Superior temporal gyrus (tissue), 1 donor: Measurements from ENCODE around the gene USP32.
A peak's percentile ranks its signal among the peaks of the same experiment; 100 is the strongest.
"Not testable (repeated sequence)": the region's sequence is repeated elsewhere in the genome, so short reads cannot be mapped to it uniquely, and the experiment has no call there.

ENCODE experiments used
- DNase-seq: peaks from one replicate; pipeline ENCODE4 v3.0.0-alpha.2; 2016; ENCODE audit errors: extremely low spot score

USP32 gene

DNA sequence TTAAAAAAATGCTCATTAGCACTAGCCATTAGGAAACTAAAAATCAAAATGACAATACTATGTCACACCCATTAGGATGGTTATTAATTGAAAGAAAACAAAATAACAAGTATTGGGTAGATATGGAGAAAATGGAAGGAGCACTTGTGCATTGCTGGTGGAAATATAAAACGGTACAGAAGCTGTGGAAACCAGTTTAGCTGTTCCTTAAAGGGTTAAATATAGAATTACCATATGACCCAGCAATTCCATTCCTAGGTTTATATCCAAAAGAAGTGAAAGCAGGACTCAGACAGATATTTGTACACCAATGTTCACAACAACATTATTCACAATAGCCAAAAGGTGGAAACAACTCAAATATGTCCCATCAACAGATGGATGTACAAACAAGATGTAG is 13.7 kb downstream of the USP32 start:
- not testable (repeated sequence) for DNase-seq

DNA sequence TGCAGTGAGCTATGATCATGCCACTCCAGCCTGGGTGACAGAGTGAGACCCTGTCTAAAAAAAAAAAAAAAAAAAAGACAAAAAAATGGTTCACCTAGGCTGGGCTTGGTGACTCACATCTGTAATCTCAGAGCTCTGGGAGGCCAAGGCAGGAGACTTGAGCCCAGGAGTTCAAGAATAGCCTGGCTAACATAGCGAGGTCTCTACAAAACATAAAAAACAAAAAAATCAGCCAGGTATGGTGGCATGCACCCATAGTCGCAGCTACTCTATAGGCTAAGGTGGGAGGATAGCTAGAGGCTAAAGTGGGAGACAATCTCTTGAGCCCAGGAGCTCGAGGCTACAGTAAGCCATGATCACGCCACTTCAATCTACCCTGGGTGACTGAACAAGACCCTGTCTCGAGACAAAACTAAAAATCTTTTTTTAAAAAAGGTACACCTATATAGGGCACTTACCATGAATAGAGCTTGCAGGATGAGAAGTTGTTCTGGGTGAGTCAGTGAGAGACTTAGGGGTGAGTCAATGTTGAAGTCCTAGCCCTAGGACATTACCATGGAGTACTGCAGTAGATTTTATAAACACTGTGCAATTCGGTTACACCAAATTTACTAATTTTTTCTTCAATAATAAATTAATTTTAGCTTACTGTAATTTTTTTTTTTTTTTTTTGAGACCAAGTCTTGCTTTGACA is 19.0 kb downstream of the USP32 start:
- no peak for DNase-seq

DNA sequence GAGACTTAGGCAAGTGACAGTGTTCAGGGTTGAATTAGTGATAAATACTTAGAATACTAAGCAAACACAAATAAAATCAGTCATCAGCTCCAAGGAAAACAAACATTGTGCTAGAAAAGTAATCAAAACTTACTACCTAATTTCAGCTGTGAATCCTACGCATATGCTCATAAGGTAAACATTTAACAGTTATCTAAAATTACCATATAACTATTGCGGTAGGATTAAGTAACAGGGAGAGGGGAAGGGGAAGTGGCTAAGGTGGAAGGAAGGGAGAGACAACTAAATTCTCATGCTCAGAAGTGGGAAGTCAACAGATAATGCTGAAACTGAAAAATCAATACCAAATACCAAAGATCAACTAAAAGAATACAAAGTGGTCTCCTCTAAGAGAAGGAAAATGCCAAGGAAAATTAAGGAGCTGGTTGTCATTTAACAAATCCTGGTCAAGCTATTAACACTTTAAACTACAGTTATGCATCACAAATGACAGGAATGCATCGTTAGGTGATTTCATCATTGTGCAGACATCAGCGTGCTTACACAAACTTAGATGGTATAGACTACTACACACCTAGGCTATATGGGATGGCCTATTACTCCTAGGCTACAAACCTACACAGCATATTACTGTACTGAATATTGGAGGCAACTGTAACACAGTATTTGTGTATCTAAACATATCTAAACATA is 20.0 kb downstream of the USP32 start:
- no peak for DNase-seq

DNA sequence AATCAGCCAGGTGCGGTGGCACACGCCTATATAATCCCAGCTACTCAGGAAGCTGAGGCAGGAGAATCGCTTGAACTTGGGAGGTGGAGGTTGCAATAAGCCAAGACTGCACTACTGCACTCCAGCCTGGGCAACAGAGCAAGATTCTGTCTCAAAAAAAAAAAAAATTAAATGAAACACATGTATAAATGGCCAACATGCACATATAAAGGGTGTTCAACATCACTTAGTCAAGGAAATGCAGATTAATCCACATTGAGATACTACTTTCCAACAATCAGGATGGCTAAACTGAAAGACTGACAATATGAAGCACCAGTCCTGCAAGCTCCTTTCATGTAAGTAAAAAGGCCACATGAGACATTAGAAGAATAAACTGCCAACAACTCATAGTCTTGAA is 20.5 kb downstream of the USP32 start:
- no peak for DNase-seq

DNA sequence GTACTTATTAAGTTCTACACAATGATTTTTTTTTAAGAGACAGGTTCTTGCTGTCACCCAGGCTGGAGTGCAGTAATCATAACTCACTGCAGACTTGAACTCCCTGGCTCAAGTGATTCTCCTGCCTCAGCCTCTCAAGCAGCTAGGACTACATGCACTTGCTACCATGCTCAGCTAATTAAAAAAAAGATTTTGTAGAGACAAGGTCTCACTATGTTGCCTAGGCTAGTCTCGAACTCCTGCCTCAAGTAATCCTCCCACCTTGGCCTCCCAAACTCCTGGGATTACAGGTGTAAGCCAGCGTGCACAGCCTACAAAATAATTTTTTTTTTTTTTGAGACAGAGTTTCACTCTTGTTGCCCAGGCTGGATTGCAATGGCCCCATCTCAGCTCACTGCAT is 22.2 kb downstream of the USP32 start:
- DNase-seq: no peak

DNA sequence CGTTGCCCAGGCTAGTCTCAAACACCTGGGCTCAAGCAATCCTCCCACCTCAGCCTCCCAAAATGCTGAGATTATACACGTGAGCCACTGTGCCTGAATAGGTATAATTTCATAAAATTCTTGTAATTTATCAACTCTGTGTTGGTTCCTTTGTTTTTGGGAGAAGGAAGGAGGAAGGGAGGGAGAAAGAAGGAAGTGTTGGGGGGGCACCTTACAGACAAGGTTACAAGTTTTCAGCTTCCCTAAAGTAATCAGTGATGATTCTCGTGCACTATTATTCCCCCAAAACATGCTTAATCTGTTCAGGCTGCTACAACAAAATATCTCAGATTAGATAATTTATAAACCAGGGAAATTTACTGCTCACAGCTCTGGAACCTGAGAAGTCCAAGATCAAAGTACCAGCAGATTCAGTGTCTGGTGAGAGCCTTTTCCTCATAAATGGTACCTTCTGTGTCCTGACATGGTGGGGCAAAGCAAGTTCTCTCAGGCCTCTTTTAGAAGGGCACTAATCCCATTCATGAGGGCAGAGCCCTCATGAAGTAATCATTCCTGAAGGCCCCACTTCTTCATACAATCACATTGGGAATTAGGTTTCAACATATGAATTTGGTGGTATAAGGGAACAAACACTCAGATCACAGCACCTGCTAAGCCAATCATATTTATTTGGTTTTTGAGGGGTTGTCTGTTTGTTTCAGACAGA is 28.1 kb downstream of the USP32 start:
- DNase-seq: no peak

DNA sequence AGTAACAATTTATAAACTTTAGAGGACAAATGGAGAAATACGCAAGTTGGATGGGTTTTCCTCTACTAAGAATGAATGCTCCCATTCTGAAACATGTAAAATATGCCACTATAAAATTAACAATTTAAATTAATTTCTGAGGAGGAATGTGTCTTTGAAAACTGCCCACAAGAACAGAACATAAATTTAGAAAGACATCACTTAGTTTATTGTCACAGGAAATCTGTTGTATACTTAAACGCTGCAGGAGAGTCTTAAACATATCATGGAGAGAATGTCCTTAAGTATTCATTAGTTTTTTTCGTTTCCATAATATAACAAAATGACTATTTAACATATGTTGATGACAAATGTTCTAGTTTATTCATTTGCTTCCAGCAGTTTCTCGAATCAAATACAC is 29.6 kb downstream of the USP32 start:
- DNase-seq: peak; percentile 12

DNA sequence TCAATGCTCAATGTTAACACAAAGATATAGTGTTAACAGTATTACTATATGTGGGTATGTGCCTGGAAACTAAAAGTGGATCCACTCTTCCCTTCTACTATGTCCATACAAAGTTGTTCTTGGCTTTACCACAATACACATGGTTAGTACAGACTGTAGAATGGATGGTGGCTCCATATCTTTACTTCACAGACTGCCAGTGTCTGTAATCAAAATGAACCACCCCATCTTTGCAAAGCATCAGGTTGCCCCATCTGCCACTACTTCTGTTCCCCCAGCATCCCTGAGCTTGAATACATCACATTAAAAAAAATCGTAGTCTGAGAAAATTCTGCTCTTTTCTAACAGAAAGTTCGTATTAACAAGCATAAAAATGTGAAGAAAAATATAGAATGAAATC is 30.0 kb downstream of the USP32 start:
- peak; percentile 19 for DNase-seq

DNA sequence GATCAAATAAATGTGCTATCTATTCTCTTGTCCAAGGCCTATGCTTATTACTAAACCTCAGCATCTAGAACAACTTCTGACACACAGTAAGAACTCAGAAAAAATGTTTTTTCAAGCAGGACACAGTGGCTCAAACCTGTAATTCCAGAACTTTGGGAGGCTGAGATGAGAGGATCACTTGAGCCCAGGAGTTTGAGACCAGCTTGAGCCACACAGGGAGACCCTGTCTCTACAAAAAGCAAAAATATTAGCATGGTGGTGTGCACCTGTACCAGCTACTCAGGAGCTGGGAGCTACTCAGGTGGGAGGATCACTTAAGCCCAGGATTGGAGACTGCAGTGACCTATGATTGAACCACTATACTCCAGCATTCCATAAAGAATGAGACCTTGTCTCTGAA is 32.5 kb downstream of the USP32 start:
- no peak for DNase-seq

DNA sequence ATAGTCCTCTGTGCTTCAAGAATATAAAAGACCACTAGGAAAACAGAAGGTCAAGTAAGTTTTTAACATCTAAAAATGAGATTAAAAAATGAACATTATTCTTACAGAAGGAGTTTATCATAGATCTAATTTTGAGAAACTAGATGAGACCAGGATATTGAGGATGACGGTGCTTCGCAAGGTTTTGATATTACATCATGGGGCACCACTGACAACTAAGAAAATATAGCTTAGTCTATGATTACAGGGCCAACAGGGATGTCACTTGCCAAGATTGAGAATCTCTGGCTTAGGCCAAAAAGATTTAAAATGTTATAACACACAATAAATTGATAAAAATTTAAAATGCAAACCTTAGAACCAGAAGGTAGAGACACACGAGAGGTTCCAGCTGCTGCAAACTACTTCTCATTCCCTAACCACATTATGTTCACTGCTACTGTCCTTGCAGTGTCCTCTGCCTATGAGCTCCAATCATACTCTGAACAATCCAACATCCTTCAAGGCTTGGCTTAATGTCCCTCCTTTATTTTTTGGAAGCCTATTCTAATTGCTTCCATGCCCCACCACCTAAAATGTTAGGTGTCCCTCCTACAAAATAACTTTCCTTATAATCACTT is 33.2 kb downstream of the USP32 start:
- no peak for DNase-seq

DNA sequence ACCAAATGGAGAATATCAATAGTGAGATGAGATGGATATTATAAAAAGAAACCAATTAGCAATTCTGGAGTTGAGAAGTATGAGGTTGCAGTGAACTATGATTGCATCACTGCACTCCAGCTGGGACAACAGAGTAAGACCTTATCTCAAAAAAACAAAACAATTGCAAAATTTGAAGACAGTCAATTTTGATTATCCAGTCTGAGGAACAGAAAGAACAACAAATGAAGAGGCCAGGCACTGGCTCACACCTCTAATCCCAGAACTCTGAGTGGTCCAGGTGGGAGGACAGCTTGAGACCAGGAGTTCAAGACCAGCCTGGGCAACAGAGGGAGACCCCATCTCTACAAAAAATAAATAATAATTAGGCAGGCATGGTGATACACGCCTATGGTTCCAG is 35.0 kb downstream of the USP32 start:
- no peak for DNase-seq

DNA sequence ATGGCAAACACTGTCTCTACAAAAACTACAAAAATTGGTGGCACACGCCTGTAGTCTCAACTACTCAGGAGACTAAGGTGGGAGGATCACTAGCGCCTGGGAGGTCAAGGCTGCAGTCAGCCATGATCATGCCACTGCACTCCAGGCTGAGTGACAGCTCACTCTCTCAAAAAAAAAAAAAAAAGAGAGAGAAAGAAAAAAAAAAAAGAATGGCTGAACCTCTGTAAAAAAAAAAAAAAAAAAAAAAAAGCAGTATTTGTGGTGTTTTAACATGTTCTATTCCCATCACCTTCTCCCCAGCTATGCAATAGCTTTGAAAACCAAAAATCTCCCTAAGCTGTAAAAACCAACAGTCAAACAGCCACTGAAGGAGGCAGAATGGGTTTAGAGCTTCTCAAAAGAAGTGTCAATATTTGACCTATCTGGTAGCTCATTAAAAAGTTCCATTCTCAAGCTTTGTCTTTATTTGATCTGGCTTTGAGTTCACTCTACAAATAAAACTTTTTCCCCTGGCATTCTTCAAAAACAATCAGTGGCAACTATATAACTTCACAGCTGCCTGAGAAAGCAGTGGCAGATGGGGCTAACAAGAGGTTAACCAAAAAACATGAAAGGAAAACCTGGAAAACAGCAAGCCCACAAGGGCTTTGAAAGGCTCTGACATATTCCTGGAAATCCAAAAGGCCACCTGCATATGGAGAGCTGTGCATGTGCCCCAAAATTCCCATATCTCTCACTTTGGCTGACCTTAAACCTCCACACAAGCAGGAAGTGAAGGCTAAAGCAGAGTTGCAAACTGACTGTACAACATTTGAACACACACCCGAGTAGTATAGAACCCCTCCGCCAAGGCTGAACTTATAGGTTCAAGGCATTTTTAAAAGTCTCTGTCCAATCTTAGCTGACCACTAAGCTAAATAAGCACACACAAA is 36.0 kb downstream of the USP32 start:
- DNase-seq: no peak

DNA sequence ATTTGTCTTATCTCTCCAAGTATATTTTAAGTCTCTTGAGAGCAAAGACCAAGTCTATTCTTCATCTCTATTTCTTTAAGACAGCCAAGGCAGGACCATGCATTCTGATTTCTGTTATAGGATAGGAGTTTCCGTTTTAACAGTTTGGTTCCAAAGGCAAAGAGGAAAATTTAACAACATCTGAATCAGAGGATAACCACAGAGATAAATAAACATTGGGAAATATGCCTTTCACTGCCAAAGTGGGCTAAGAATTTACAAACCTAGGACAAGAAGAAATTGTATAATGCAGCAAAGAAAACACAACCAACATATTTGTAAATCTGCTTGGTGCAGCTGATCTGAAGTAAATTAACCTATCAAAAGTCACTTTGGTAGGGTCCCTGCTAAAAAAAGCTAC is 37.7 kb downstream of the USP32 start:
- no peak for DNase-seq

DNA sequence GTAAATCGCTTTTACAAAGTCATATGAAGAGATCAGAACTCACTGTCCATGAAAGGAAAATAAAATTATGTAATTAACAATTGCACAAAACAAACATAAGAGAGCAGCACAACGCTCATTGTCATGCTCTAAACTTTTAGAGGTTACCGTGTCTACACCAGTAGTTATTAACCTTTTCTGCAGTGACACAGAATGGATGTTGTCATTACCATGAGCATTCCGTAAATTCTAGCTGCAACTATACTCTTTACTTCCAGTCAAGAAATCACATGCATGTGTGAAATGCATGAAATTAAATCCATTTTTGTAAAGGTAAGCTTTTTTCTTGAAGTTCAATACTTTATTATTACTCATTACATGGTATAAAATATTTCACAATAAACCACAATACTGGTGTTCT is 38.2 kb downstream of the USP32 start:
- DNase-seq: no peak

DNA sequence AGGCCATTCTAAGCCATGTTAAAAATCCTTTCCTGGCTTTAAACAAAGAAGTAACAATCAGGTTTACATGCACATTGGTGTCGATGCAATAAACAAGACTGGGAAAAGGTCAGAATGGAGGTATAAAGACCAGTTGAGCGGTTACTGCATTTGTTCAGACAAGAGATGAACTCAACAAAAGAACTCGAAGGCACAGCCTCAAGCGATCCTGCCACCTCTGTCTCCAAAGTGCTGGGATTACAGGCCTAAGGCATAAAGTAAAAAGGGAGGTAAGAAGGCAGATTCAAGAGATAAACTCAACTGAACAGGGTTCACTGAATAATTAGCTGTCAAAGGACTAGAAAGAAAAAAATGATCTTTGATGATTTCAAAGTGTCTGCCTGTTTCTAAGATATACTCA is 39.4 kb downstream of the USP32 start:
- DNase-seq: no peak

DNA sequence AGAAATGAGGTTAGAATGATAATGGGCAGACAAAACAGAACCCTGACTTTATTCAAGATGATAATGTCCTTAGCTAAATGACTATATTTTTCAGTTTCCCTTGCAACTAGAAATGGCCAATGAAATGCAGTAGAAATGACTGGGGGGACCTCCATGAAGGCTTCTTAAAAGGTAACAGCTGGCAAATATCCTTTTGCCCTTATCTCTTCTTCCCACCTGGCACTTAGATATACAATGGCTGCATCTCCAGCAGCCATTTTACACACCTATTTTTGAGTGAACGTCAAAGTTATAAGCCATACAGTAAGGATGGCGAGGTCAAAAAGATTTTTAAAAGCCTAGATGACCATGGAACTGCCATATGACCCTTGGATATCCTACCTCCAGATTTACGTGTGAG is 39.9 kb downstream of the USP32 start:
- no peak for DNase-seq

DNA sequence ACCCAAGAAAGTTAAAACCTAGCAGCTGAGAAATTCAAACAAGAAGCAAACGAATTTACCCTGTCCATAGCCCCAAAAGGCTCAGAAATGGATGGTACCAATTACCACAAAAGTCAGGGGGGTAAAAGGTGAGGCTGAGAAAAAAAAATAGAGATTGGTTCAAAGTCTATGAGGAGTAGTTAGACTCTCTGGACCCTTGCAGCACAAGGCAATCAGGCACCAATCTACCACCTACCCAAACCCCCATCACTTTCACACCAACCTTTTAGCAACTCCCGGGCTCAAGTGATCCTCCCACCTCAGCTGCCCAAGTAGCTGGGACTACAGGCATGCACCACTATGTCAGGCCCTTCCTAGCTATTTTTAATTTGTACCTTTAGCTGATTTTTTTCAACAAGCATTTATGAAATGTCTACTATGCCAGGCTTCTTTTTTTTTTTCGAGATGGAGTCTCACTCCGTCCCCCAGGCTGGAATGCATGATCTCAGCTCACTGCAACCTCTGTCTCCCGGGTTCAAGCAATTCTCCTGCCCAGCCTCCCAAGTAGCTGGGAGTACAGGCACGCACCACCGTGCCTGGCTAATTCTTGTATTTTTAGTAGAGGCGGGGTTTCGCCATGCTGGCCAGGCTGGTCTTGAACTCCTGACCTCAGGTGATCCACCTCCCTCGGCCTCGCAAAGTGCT is 40.8 kb downstream of the USP32 start:
- DNase-seq: no peak

DNA sequence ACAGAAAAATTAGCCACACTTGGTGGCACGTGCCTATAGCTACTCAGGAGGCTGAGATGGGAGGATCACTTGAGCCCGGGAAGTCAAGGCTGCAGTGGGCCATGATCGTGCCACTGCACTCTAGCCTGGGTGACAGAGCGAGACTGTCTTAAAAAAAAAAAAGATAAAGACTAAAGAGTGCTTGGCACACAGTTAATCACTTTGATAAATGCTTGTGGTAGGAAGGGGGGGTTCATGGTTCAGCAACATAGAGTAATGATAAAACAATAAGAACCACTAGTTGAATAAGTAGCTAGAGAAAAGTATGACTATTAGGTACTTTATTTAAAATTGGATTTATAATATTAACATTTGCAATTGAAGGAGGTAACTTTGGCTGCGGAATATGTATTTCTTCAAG is 43.3 kb downstream of the USP32 start:
- DNase-seq: no peak

DNA sequence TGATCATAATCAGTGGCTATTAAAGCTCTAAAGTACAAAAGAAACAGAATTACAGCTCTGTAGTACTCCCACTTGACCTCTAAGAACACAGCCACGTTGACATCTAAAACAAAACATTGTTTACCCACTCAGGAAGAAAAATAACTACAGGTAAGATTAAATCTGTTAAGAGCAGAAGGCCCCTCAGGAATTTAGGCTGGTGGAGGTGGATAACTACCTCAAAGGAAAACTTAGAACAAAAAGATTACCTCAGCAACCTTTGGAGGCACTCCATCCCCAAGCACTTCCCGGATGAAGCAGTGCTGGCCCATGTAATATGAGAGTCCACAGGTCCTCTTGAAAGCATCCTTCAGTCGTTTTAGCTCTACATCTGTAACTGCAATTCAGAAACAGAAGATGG is 46.7 kb downstream of the USP32 start:
- no peak for DNase-seq

DNA sequence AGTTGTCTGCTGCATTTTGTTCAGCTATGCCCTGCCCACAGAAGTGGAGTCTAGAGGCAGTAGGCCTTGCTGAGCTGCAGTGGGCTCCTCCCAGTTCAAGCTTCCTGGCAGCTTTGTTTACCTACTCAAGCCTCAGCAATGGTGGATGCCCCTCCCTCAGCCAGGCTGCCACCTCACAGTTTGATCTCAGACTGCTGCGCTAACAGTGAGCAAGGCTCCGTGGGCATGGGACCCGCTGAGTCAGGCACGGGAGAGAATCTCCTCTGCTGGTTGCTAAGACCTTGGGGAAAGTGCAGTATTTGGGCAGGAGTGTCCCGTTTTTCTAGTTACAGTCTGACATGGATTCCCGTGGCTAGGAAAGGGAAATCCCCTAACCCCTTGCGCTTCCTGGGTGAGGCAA is 49.4 kb downstream of the USP32 start:
- DNase-seq: not testable (repeated sequence)

DNA sequence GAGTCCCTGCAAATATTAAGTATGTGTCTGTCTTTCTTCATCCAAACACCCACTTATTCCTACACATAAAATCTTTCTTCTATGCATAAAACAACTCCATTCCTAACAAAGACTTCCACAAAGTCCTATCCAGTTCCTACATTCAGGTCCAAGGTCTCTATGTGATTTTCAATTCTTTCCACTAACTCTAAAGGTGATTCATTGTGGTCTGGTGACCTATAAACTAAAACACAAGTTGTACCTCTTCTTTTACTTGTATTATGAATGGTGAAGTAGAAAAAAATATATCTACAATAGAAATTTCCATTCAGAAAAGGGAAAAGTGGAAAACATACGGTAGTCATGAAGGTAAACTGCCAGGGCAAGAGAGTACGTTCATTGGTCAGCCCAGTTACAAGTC is 56.6 kb downstream of the USP32 start:
- DNase-seq: no peak
